Omental fat pad (tissue), 4 donors: ENCODE measurements around the gene AMACR. TPM values are rescaled to one million over a fixed set of nuclear protein-coding genes. Genes with fewer than 3 reads are reported as not detected.
"Not testable (repeated sequence)": the region's sequence is repeated elsewhere in the genome, so short reads cannot be mapped to it uniquely, and the experiment has no call there.

Experiments used
- ATAC-seq: fragments of 150-250 bp; one replicate; pipeline ENCODE4 v1.9.1; 2016; ENCODE audit warnings: mild to moderate bottlenecking, moderate library complexity; ENCODE audit not compliant: low FRiP score
- DNase-seq: peaks from one replicate; pipeline ENCODE4 v3.0.0-alpha.2; 2019; ENCODE audit warnings: low spot score
- CTCF ChIP-seq, 3 donors: fragments of 450-650 bp; IDR thresholded peaks; one replicate each; pipeline ENCODE4 v1.5.1; 2016 to 2017; ENCODE audit warnings: antibody characterized with exemption in 3 of 3, mild to moderate bottlenecking in 3 of 3, moderate library complexity in 2 of 3
- total RNA-seq, 4 donors: library from RNA; depleted of rRNA; stranded (reverse); fragments of >200 nt; gene quantifications; one replicate each; pipeline ENCODE4 v1.1.0, GENCODE V29; 2016

The AMACR gene
- total RNA-seq, 4 donors from 2014 or later: 3.5 to 12.8 (median 6.1) TPM

- no peak for TF ChIP-seq CTCF (IDR thresholded peaks at IDR 0.05)
- DNase-seq (no peak), ATAC-seq (no peak)
These were observed 30.5 kb upstream of the AMACR start for GRCh38 chr5:34038390-34038789.

- no peak for TF ChIP-seq CTCF (IDR thresholded peaks at IDR 0.05)
- ATAC-seq (no peak), DNase-seq (no peak)
These were observed 29.9 kb upstream of the AMACR start for GRCh38 chr5:34037726-34038125.

- no peak for TF ChIP-seq CTCF (IDR thresholded peaks at IDR 0.05)
- no peak for ATAC-seq
- no peak for DNase-seq
These were observed 27.9 kb upstream of the AMACR start for GRCh38 chr5:34035756-34036155.

- ATAC-seq: no peak
- DNase-seq: no peak
- no peak for TF ChIP-seq CTCF (IDR thresholded peaks at IDR 0.05)
These were observed 26.9 kb upstream of the AMACR start for GRCh38 chr5:34034534-34035327.

- no peak for TF ChIP-seq CTCF (IDR thresholded peaks at IDR 0.05)
- DNase-seq (no peak), ATAC-seq (no peak)
These were observed 24.1 kb upstream of the AMACR start for GRCh38 chr5:34031966-34032365.

- DNase-seq (no peak), ATAC-seq (no peak)
- no peak for TF ChIP-seq CTCF (IDR thresholded peaks at IDR 0.05)
These were observed 23.3 kb upstream of the AMACR start for GRCh38 chr5:34031117-34031516.

GRCh38 chr5:34030585-34030984, 22.7 kb upstream of the AMACR start:
- not testable (repeated sequence) for ATAC-seq, DNase-seq
